Smooth muscle cell (in vitro differentiated cells): Measurements from ENCODE around the gene IGSF21. TPM values are rescaled to one million over a fixed set of nuclear protein-coding genes. Genes with fewer than 3 reads are reported as not detected.

Source experiments
- DNase-seq: peaks from one replicate; lab custom pipeline; 2025; ENCODE audit not compliant: unreplicated experiment; lab: John Stamatoyannopoulos, UW
- H2AFZ ChIP-seq: fragments of 200-600 bp; sonication (generic); 2 replicates; pipeline ENCODE4 v1.6.0; 2016; ENCODE audit warnings: antibody characterized with exemption, low read depth, mild to moderate bottlenecking
- H3F3A ChIP-seq: fragments of 200-600 bp; sonication (generic); 2 replicates; pipeline ENCODE4 v1.6.0; 2017; ENCODE audit warnings: antibody characterized with exemption, low read depth
- H3K27ac ChIP-seq: fragments of 200-600 bp; sonication (generic); 2 replicates; pipeline ENCODE4 v1.5.1; 2016; ENCODE audit warnings: low read depth, mild to moderate bottlenecking
- H3K27me3 ChIP-seq: fragments of 200-600 bp; sonication (generic); 2 replicates; pipeline ENCODE4 v1.6.1; 2016; ENCODE audit warnings: low read depth, mild to moderate bottlenecking
- H3K36me3 ChIP-seq: fragments of 200-600 bp; sonication (generic); 2 replicates; pipeline ENCODE4 v1.5.1; 2016; ENCODE audit warnings: low read depth
- H3K4me1 ChIP-seq: fragments of 200-600 bp; sonication (generic); 2 replicates; pipeline ENCODE4 v1.5.1; 2016; ENCODE audit warnings: low read depth
- H3K4me2 ChIP-seq: fragments of 200-600 bp; sonication (generic); 2 replicates; pipeline ENCODE4 v1.6.0; 2016; ENCODE audit warnings: mild to moderate bottlenecking
- H3K4me3 ChIP-seq: fragments of 200-600 bp; sonication (generic); 2 replicates; pipeline ENCODE4 v1.5.1; 2016; ENCODE audit warnings: mild to moderate bottlenecking
- H3K79me2 ChIP-seq: fragments of 200-600 bp; sonication (generic); 2 replicates; pipeline ENCODE4 v1.6.0; 2016; ENCODE audit warnings: low read depth, mild to moderate bottlenecking
- H3K9ac ChIP-seq: fragments of 200-600 bp; sonication (generic); 2 replicates; pipeline ENCODE4 v1.6.0; 2016; ENCODE audit warnings: low read depth
- H3K9me3 ChIP-seq: fragments of 200-600 bp; sonication (generic); replicated peaks from 2 replicates; pipeline ENCODE4 v1.5.1; 2016; ENCODE audit warnings: low read depth
- H4K20me1 ChIP-seq: fragments of 200-600 bp; sonication (generic); 2 replicates; pipeline ENCODE4 v1.6.0; 2016; ENCODE audit warnings: low read depth
- CTCF ChIP-seq: fragments of 200-600 bp; sonication (generic); IDR thresholded peaks from 2 replicates; pipeline ENCODE4 v1.5.1; 2017; ENCODE audit warnings: borderline replicate concordance, mild to moderate bottlenecking, antibody characterized with exemption; ENCODE audit not compliant: insufficient read depth, poor library complexity, severe bottlenecking
- WGBS: methylation state at CpG from one replicate; pipeline ENCODE4 v1.1.7; 2016; ENCODE audit warnings: low lambda C conversion rate; 5-methylcytosine and 5-hydroxymethylcytosine counted together
- polyA plus RNA-seq: library from polyadenylated mRNA; unstranded; fragments of >200 nt; fragmentation: Nextera tagmentation; extraction: Ambion mirVana; gene quantifications from 2 replicates; pipeline ENCODE4 v1.2.1, GENCODE V29; 2016
- total RNA-seq: library from RNA; depleted of rRNA; stranded (reverse); fragments of >200 nt; gene quantifications from 2 replicates; pipeline ENCODE4 v1.2.3, GENCODE V29; 2014

Gene IGSF21
- total and polyA plus RNA-seq, 2 experiments from 2014 or later = not detected

- Histone ChIP-seq H3K9ac (no peak overlapping the region), H2AFZ (no peak overlapping the region), H3K79me2 (no peaks in the 10 kb centered on the region), H3K36me3 (no peaks in the 10 kb centered on the region), H3F3A (no peaks in the 10 kb centered on the region), H4K20me1 (no peaks in the 10 kb centered on the region), H3K4me2 (no peak overlapping the region), H3K9me3 (no peaks in the 10 kb centered on the region), H3K27me3 (peaks cover 16% of the 10 kb centered on the region), H3K4me3 (no peak overlapping the region), H3K27ac (no peak overlapping the region), H3K4me1 (no peaks in the 10 kb centered on the region)
- no peak for TF ChIP-seq CTCF
- WGBS = 62% methylated on average over 1 of the region's 1 CpG
- no peak for DNase-seq
Measured at GRCh38 chr1:18245647-18246046, 138.0 kb downstream of the IGSF21 start.

GRCh38 chr1:18246543-18246942 is 138.9 kb downstream of the IGSF21 start:
- peaks cover 12% of the 10 kb centered on the region for H3K27me3 ChIP-seq
- no peaks in the 10 kb centered on the region for H3F3A ChIP-seq
- H2AFZ ChIP-seq = no peak overlapping the region
- H4K20me1 ChIP-seq = no peaks in the 10 kb centered on the region
- WGBS = 84% methylated on average over 6 of the region's 6 CpGs
- H3K4me1 ChIP-seq = no peaks in the 10 kb centered on the region
- TF ChIP-seq CTCF = no peak
- no peak overlapping the region for H3K4me3 ChIP-seq
- DNase-seq = no peak
- no peaks in the 10 kb centered on the region for H3K79me2 ChIP-seq
- H3K4me2 ChIP-seq = no peak overlapping the region
- no peak overlapping the region for H3K27ac ChIP-seq
- no peaks in the 10 kb centered on the region for H3K36me3 ChIP-seq
- no peaks in the 10 kb centered on the region for H3K9me3 ChIP-seq
- H3K9ac ChIP-seq = no peak overlapping the region

GRCh38 chr1:18247151-18247550 is 139.6 kb downstream of the IGSF21 start:
- Histone ChIP-seq H3K79me2 (no peaks in the 10 kb centered on the region), H3K27me3 (peaks cover 12% of the 10 kb centered on the region), H3K27ac (no peak overlapping the region), H3F3A (no peaks in the 10 kb centered on the region), H2AFZ (no peak overlapping the region), H3K4me2 (no peak overlapping the region), H3K9me3 (no peaks in the 10 kb centered on the region), H3K4me3 (no peak overlapping the region), H3K36me3 (no peaks in the 10 kb centered on the region), H3K4me1 (no peaks in the 10 kb centered on the region), H3K9ac (no peak overlapping the region), H4K20me1 (no peaks in the 10 kb centered on the region)
- WGBS = 68% methylated on average over 4 of the region's 4 CpGs
- DNase-seq = no peak
- no peak for TF ChIP-seq CTCF

- no peak overlapping the region for H3K4me2 ChIP-seq
- no peaks in the 10 kb centered on the region for H3K4me1 ChIP-seq
- no peak for DNase-seq
- no peak overlapping the region for H2AFZ ChIP-seq
- WGBS = 71% methylated on average over 3 of the region's 3 CpGs
- peaks cover 12% of the 10 kb centered on the region for H3K27me3 ChIP-seq
- no peaks in the 10 kb centered on the region for H3K36me3 ChIP-seq
- H3K4me3 ChIP-seq = no peak overlapping the region
- no peak for TF ChIP-seq CTCF
- no peak overlapping the region for H3K9ac ChIP-seq
- H3K79me2 ChIP-seq = no peaks in the 10 kb centered on the region
- no peak overlapping the region for H3K27ac ChIP-seq
- H4K20me1 ChIP-seq = no peaks in the 10 kb centered on the region
- no peaks in the 10 kb centered on the region for H3K9me3 ChIP-seq
- H3F3A ChIP-seq = no peaks in the 10 kb centered on the region
Measured at GRCh38 chr1:18249631-18250030, 142.0 kb downstream of the IGSF21 start.
